ENCODE results near the gene TFCP2.

- no peak for TF ChIP-seq NFRKB (IDR thresholded peaks at IDR 0.05)
- TF ChIP-seq BHLHE40 (IDR thresholded peaks at IDR 0.05; ENCODE audit: borderline replicate concordance), result no peak
- TF ChIP-seq HDGF (IDR thresholded peaks at IDR 0.05; ENCODE audit: borderline replicate concordance), result no peak
- no peak for TF ChIP-seq SUZ12 (IDR thresholded peaks at IDR 0.05)
- TF ChIP-seq FOXK2 (IDR thresholded peaks at IDR 0.05), result no peak
- no peak for TF ChIP-seq SP1 (IDR thresholded peaks at IDR 0.05)
- no peak for TF ChIP-seq LEF1 (IDR thresholded peaks at IDR 0.05; ENCODE audit: borderline replicate concordance)
- TF ChIP-seq ARNT (IDR thresholded peaks at IDR 0.05), result no peak
- TF ChIP-seq, protein P1, sequence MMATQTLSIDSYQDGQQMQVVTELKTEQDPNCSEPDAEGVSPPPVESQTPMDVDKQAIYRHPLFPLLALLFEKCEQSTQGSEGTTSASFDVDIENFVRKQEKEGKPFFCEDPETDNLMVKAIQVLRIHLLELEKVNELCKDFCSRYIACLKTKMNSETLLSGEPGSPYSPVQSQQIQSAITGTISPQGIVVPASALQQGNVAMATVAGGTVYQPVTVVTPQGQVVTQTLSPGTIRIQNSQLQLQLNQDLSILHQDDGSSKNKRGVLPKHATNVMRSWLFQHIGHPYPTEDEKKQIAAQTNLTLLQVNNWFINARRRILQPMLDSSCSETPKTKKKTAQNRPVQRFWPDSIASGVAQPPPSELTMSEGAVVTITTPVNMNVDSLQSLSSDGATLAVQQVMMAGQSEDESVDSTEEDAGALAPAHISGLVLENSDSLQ (IDR thresholded peaks at IDR 0.05), result peak; percentile 11; the same call in 1 of the 2 replicates
- TF ChIP-seq L3MBTL2 (conservative IDR thresholded peaks at IDR 0.05), result no peak
Measured at GRCh38 chr12:51183816-51184215, 10.9 kb upstream of the TFCP2 start.

Data from HEK293T (cell line).